ENCODE data around the gene DMRT1.

The DMRT1 gene

DNA sequence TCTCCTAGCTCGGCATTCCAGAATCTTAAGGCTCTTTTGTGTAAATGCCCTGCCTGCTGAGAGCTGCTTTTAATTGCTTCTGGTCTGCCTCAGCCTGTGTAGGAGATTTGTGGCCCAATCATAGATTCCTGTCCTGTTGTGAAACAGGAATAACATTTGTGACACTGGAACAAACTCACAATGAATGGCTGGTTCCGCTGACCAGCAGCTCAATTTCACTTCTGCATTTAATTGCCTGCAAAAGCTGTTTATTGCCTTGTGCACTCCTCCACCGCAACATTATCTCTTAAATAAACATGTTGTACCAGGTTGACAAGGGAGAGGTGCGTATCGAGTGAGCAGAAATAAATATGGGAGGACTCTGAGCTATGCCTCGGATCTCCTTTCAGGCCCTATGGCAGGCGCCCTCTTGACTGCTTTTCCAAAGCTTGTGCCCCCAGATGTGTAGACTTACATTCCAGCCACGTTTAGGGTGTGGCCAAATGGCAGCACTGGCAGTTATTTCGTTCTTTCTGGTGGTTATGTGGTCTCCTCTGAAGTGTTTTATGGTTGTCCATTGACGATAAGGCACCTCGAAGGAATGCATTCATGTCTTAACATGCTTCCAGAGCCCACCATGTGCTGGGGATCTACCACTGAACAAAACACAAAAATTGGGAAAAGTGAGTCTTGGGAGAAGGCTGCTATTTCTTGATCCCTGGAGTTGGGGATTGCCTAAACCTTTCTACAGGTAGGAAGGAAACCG is 58.1 kb downstream of the DMRT1 start:
- peaks cover 0 to 7% of the 10 kb centered on the region in 2 experiments for H3K4me1 ChIP-seq (ENCODE audit: control insufficient read depth in 1 of 2, insufficient read depth in 1 of 2, low read depth in 1 of 2, low read length in 1 of 2)
- H3K9me3 ChIP-seq = no peaks in the 10 kb centered on the region
- no peaks in the 10 kb centered on the region for H3K36me3 ChIP-seq
- no peak overlapping the region for H3K27ac ChIP-seq
- H3K27me3 ChIP-seq = peaks cover 66% of the 10 kb centered on the region
- no peak overlapping the region for H3K4me3 ChIP-seq (ENCODE audit: low read depth in 1 of 2, low read length in 1 of 2)
- TF ChIP-seq, protein P1, sequence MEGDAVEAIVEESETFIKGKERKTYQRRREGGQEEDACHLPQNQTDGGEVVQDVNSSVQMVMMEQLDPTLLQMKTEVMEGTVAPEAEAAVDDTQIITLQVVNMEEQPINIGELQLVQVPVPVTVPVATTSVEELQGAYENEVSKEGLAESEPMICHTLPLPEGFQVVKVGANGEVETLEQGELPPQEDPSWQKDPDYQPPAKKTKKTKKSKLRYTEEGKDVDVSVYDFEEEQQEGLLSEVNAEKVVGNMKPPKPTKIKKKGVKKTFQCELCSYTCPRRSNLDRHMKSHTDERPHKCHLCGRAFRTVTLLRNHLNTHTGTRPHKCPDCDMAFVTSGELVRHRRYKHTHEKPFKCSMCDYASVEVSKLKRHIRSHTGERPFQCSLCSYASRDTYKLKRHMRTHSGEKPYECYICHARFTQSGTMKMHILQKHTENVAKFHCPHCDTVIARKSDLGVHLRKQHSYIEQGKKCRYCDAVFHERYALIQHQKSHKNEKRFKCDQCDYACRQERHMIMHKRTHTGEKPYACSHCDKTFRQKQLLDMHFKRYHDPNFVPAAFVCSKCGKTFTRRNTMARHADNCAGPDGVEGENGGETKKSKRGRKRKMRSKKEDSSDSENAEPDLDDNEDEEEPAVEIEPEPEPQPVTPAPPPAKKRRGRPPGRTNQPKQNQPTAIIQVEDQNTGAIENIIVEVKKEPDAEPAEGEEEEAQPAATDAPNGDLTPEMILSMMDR (IDR thresholded peaks at IDR 0.05) = no peak

DNA sequence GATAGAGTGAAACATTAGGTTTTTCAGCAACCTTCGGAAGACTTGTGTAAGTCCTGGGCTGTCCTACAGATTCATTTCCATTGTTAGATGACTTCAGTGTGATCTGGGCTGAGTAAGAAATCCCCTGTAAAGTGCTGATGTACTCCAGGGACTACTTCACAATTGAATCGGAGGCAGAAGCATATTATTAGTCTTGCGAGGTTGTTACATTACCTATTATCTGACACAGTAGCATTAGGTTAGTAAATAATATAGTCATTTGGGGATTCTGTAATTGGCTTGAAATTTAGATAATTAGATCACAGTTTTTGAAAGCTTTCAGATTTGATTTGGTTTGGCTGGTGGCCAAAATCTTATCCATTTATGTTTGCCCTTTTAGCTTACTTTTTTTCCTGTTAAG is 62.4 kb downstream of the DMRT1 start:
- H3K27ac ChIP-seq = no peak overlapping the region
- H3K4me3 ChIP-seq (ENCODE audit: low read depth in 1 of 2, low read length in 1 of 2) = no peak overlapping the region
- peaks cover 0 to 7% of the 10 kb centered on the region in 2 experiments for H3K4me1 ChIP-seq (ENCODE audit: control insufficient read depth in 1 of 2, insufficient read depth in 1 of 2, low read depth in 1 of 2, low read length in 1 of 2)
- peaks cover 78% of the 10 kb centered on the region for H3K27me3 ChIP-seq
- TF ChIP-seq, protein P1 (IDR thresholded peaks at IDR 0.05) = no peak
- H3K9me3 ChIP-seq = no peaks in the 10 kb centered on the region
- H3K36me3 ChIP-seq = no peaks in the 10 kb centered on the region

DNA sequence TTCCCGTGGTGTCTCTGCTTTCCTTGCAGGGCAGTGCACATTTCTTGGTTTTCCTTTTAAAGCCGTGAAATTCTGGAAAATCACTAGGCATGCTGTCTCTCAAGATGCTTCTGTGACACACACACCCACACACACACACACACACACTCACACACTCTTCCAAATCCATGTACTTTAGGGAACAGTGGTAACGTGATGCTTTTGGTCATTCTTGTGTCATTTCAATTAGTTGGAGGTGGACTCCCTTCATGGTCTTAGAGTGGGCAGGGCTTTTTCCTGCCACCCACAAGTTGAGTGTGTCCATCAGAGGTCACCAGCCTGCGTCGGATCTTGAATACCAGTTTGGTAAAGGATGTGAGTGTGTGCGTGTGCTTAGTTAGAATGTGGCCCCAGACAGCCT is 64.4 kb downstream of the DMRT1 start:
- no peaks in the 10 kb centered on the region for H3K9me3 ChIP-seq

DNA sequence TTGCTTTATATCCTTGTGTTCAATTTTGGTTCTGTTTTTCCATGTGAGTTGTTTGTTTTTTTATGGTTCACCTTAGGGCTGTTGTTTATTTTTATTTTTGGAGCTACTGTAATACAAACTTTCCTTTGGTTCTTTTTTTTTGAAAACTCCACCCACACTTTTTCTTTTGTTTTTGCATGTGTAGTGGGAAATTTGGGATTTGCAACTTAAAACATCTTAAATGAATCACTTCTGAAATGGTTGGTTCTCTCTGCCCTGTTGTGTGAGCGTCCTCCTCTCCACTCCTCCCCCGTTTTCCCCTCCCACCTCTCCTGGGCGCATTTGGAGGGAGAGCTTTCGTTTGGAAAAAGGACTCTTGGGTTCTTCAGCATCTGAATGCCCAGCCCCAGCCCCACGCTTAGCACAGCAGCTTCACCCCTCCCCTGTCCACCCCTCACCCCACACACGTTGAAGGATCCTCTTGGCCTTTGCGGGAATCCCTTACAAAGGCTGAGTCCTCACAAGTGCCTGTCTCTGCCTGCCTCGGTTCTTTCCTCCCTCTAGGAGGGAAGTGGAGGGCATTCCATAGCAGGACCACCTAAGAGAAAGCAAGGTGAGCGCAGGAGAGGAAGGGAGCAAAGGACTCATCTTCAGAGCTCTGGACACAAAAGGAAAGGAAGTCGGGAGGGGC is 67.2 kb downstream of the DMRT1 start:
- H3K36me3 ChIP-seq = no peaks in the 10 kb centered on the region
- H3K27me3 ChIP-seq = peaks cover 83% of the 10 kb centered on the region
- TF ChIP-seq, protein P1 (IDR thresholded peaks at IDR 0.05) = no peak
- H3K4me3 ChIP-seq (ENCODE audit: low read depth in 1 of 2, low read length in 1 of 2) = no peak overlapping the region
- H3K4me1 ChIP-seq (ENCODE audit: control insufficient read depth in 1 of 2, insufficient read depth in 1 of 2, low read depth in 1 of 2, low read length in 1 of 2) = no peaks in the 10 kb centered on the region
- no peaks in the 10 kb centered on the region for H3K9me3 ChIP-seq
- no peak overlapping the region for H3K27ac ChIP-seq

More for the DNA sequence above, 64.4 kb downstream of the DMRT1 start:
- H3K4me1 ChIP-seq (ENCODE audit: control insufficient read depth in 1 of 2, insufficient read depth in 1 of 2, low read depth in 1 of 2, low read length in 1 of 2) = no peaks in the 10 kb centered on the region
- TF ChIP-seq, protein P1 (IDR thresholded peaks at IDR 0.05) = no peak
- no peak overlapping the region for H3K27ac ChIP-seq
- H3K36me3 ChIP-seq = no peaks in the 10 kb centered on the region
- H3K27me3 ChIP-seq = peaks cover 88% of the 10 kb centered on the region
- H3K4me3 ChIP-seq (ENCODE audit: low read depth in 1 of 2, low read length in 1 of 2) = no peak overlapping the region

DNA sequence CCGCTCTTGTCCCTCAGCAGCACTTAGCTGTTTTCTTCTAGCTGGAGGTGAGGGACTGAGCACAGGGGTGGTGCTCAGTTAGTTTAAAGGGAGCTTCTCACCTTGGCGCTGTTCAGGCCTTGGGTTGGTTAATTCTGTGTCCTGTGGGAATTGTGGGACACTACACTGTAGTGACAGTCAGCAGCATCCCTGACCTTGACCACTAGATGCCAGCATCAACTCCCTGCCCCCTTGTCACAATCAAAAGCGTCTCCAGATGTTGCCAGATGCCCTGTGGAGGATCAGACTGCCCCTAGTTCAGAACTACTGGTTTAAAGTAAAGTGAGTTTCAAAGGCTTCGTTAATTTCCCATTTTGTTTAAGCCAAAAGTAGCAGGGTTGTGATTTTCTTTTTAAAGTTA is 69.5 kb downstream of the DMRT1 start:
- Histone ChIP-seq H3K4me3 (ENCODE audit: low read depth in 1 of 2, low read length in 1 of 2) (no peak overlapping the region), H3K4me1 (ENCODE audit: control insufficient read depth in 1 of 2, insufficient read depth in 1 of 2, low read depth in 1 of 2, low read length in 1 of 2) (no peaks in the 10 kb centered on the region), H3K27me3 (peaks cover 70% of the 10 kb centered on the region), H3K27ac (no peak overlapping the region), H3K36me3 (no peaks in the 10 kb centered on the region), H3K9me3 (no peaks in the 10 kb centered on the region)
- TF ChIP-seq, protein P1 (IDR thresholded peaks at IDR 0.05) = no peak
